DND-41 (cell line): Measurements from ENCODE around the gene CXCL10.

Experiments
- ATAC-seq: fragments of 200-7000 bp; cut with Tn5 transposase; 3 replicates; pipeline ENCODE4 v1.9.1; 2021; ENCODE audit warnings: low read depth; ENCODE audit not compliant: insufficient read depth
- DNase-seq: peaks from one replicate; pipeline ENCODE4 v3.0.0-alpha.2; 2020
- H2AFZ ChIP-seq: 2 replicates; pipeline ENCODE4 v1.6.0; 2012; ENCODE audit warnings: low read depth, low read length
- H3K27ac ChIP-seq: 2 replicates; pipeline ENCODE4 v1.5.1; 2012; ENCODE audit warnings: low read length, inconsistent platforms
- H3K27me3 ChIP-seq: fragments of 200-600 bp; sonication (generic); 2 replicates; pipeline ENCODE4 v1.6.0; 2012; ENCODE audit warnings: low read length, mild to moderate bottlenecking, inconsistent platforms; ENCODE audit not compliant: insufficient read depth, poor library complexity
- H3K36me3 ChIP-seq: 2 replicates; pipeline ENCODE4 v1.5.1; 2012; ENCODE audit warnings: low read length, inconsistent platforms; ENCODE audit not compliant: insufficient read depth
- H3K4me1 ChIP-seq: 2 replicates; pipeline ENCODE4 v1.5.1; 2012; ENCODE audit warnings: mild to moderate bottlenecking, low read length; ENCODE audit not compliant: insufficient read depth
- H3K4me2 ChIP-seq: 2 replicates; pipeline ENCODE4 v1.6.0; 2012; ENCODE audit warnings: mild to moderate bottlenecking, moderate library complexity, low read length, inconsistent platforms; ENCODE audit not compliant: insufficient read depth
- H3K4me3 ChIP-seq, 2 experiments: fragments of 200-600 bp in 1 of 2; shearing (Covaris generic) in 1 of 2; 2 replicates each; pipeline ENCODE4 v1.5.1; 2012 to 2016; ENCODE audit warnings: inconsistent platforms in 2 of 2, low read length in 2 of 2, mild to moderate bottlenecking in 2 of 2, low read depth in 1 of 2, moderate library complexity in 1 of 2
- H3K79me2 ChIP-seq: 2 replicates; pipeline ENCODE4 v1.6.0; 2012; ENCODE audit warnings: low read length, inconsistent platforms; ENCODE audit not compliant: insufficient read depth
- H3K9ac ChIP-seq: 2 replicates; pipeline ENCODE4 v1.6.0; 2012; ENCODE audit warnings: low read depth, mild to moderate bottlenecking, inconsistent platforms, low read length, moderate library complexity
- H3K9me3 ChIP-seq: 2 replicates; pipeline ENCODE4 v1.5.1; 2012; ENCODE audit warnings: low read length, moderate library complexity, mild to moderate bottlenecking, inconsistent platforms; ENCODE audit not compliant: insufficient read depth, severe bottlenecking
- H4K20me1 ChIP-seq: 2 replicates; pipeline ENCODE4 v1.6.0; 2012; ENCODE audit warnings: low read length; ENCODE audit not compliant: insufficient read depth
- EZH2 ChIP-seq: IDR thresholded peaks from 3 replicates; pipeline ENCODE4 v1.6.1; 2012; ENCODE audit warnings: borderline replicate concordance, low read depth, mild to moderate bottlenecking, moderate library complexity, low read length, inconsistent platforms; ENCODE audit not compliant: severe bottlenecking
- TF ChIP-seq, protein P1 (sequence below): IDR thresholded peaks from 2 replicates; pipeline ENCODE4 v1.5.1; 2012; ENCODE audit warnings: borderline replicate concordance, low read length, moderate library complexity, mild to moderate bottlenecking; ENCODE audit not compliant: poor library complexity, severe bottlenecking; ENCODE audit errors: extremely low read depth

Gene CXCL10

DNA sequence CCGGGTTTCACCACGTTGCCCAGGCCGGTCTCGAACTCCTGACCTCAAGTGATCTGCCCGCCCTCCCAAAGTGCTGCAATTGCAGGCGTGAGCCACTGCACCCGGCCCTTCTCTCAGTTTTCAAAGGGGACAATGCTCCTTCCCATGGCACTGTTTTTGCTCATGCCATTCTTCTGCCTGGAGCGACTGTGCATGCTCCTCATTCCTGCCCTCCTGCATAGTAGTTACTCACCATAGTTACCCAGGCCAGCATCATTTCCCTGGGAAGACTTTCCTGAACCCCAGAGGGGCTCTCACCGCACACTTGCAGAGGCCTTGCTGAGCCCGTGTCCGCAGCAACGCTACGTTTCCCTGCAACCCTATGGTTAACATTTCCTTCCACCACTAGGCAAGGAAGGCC, 12.7 kb downstream of the CXCL10 start:
- Histone ChIP-seq H3K36me3 (no peaks in the 10 kb centered on the region), H3K4me2 (no peak overlapping the region), H3K9ac (no peak overlapping the region), H3K79me2 (no peaks in the 10 kb centered on the region), H3K27ac (no peak overlapping the region), H3K4me3 (no peak overlapping the region), H3K27me3 (peaks cover 2% of the 10 kb centered on the region), H3K9me3 (no peaks in the 10 kb centered on the region), H2AFZ (no peak overlapping the region), H3K4me1 (no peaks in the 10 kb centered on the region), H4K20me1 (no peaks in the 10 kb centered on the region)
- ATAC-seq (no peak), DNase-seq (no peak)
- TF ChIP-seq, protein P1, sequence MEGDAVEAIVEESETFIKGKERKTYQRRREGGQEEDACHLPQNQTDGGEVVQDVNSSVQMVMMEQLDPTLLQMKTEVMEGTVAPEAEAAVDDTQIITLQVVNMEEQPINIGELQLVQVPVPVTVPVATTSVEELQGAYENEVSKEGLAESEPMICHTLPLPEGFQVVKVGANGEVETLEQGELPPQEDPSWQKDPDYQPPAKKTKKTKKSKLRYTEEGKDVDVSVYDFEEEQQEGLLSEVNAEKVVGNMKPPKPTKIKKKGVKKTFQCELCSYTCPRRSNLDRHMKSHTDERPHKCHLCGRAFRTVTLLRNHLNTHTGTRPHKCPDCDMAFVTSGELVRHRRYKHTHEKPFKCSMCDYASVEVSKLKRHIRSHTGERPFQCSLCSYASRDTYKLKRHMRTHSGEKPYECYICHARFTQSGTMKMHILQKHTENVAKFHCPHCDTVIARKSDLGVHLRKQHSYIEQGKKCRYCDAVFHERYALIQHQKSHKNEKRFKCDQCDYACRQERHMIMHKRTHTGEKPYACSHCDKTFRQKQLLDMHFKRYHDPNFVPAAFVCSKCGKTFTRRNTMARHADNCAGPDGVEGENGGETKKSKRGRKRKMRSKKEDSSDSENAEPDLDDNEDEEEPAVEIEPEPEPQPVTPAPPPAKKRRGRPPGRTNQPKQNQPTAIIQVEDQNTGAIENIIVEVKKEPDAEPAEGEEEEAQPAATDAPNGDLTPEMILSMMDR = no peak
- no peak for TF ChIP-seq EZH2

DNA sequence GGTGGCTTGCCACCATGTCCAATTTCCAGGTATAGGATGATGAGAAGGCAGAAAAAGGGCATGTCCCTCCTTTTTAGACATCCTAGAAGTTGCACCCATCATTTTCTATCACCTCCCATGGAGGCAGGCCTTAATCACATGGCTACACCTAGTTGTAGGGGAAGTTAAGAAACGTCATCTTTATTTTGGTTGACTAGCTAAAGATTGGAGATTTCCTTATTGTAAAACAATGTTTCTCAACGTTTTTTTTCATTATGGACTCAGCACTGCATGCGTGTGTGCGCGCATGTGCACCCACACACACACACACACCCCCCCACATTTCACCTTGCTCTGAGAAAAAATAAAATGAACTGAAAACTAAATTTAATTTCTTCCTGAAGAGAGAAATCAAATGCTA, 14.0 kb downstream of the CXCL10 start:
- TF ChIP-seq EZH2 = no peak
- TF ChIP-seq, protein P1 = no peak
- no peak overlapping the region for H3K4me3 ChIP-seq
- H3K4me2 ChIP-seq = no peak overlapping the region
- H3K79me2 ChIP-seq = no peaks in the 10 kb centered on the region
- peaks cover 2% of the 10 kb centered on the region for H3K27me3 ChIP-seq
- no peak overlapping the region for H3K9ac ChIP-seq
- no peak overlapping the region for H3K27ac ChIP-seq
- H3K4me1 ChIP-seq = no peaks in the 10 kb centered on the region
- ATAC-seq = no peak
- H2AFZ ChIP-seq = no peak overlapping the region
- no peaks in the 10 kb centered on the region for H4K20me1 ChIP-seq
- no peak for DNase-seq
- H3K36me3 ChIP-seq = no peaks in the 10 kb centered on the region
- H3K9me3 ChIP-seq = no peaks in the 10 kb centered on the region

GRCh38 chr4:76007089-76007862, 16.0 kb downstream of the CXCL10 start, which contains the start of gene CXCL9:
Gene CXCL9 (minus strand): TSS chr4:76007509. CDS start chr4:76007449, 60 bp downstream.
- H2AFZ ChIP-seq = no peak within 1 kb of the TSS
- no peaks in the 10 kb centered on the region for H4K20me1 ChIP-seq
- H3K4me1 ChIP-seq = peaks cover 14% of the 10 kb centered on the region
- H3K4me3 ChIP-seq = no peak within 1 kb of the TSS
- no peaks in the 10 kb centered on the region for H3K9me3 ChIP-seq
- ATAC-seq (no peak), DNase-seq (no peak)
- no peak for TF ChIP-seq EZH2
- TF ChIP-seq, protein P1 = no peak
- H3K27ac ChIP-seq = no peak within 1 kb of the TSS
- peaks cover 2% of the 10 kb centered on the region for H3K27me3 ChIP-seq
- no peak within 1 kb of the TSS for H3K4me2 ChIP-seq
- H3K9ac ChIP-seq = no peak within 1 kb of the TSS
- no peaks in the 10 kb centered on the region for H3K36me3 ChIP-seq
- no peaks in the 10 kb centered on the region for H3K79me2 ChIP-seq

GRCh38 chr4:76003620-76004019, 19.7 kb downstream of the CXCL10 start:
- no peaks in the 10 kb centered on the region for H3K27me3 ChIP-seq
- H4K20me1 ChIP-seq = no peaks in the 10 kb centered on the region
- no peak overlapping the region for H3K27ac ChIP-seq
- no peak overlapping the region for H3K4me3 ChIP-seq
- peak; percentile 16 for DNase-seq
- H3K4me2 ChIP-seq = no peak overlapping the region
- H3K36me3 ChIP-seq = no peaks in the 10 kb centered on the region
- peak; percentile 84 for ATAC-seq
- H3K9ac ChIP-seq = no peak overlapping the region
- peaks cover 20% of the 10 kb centered on the region for H3K4me1 ChIP-seq
- TF ChIP-seq EZH2 = no peak
- TF ChIP-seq, protein P1 = no peak
- H2AFZ ChIP-seq = no peak overlapping the region
- H3K9me3 ChIP-seq = no peaks in the 10 kb centered on the region
- H3K79me2 ChIP-seq = no peaks in the 10 kb centered on the region
